HG02588 (cell line): ENCODE results near the gene FLOT2.
"Not testable (repeated sequence)": the region's sequence is repeated elsewhere in the genome, so short reads cannot be mapped to it uniquely, and the experiment has no call there.

Experiments
- ATAC-seq: cut with Tn5 transposase; IDR thresholded peaks from one replicate; pipeline ENCODE4 v1.9.1; 2021; ENCODE audit warnings: mild to moderate bottlenecking, moderate library complexity; ENCODE audit not compliant: unreplicated experiment

The FLOT2 gene

DNA sequence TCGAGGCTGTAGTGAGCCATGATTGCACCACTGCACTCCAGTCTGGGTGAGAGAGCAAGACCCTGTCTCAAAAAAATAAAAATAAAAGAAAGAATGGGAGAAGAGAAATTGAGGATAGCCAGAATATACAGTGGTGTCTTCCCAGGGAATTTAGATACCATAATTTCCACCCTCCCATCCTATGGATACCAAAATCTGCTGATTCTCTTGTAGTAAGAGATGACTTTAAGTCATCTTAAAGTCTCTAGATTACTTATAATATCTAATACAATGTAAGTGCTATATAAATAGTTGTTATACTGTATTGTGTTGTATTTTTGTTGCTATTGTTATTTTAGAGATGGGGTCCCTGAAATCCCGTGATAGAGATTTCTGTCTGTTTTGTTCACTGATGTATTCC, 44.2 kb downstream of the FLOT2 start:
- ATAC-seq: no peak

DNA sequence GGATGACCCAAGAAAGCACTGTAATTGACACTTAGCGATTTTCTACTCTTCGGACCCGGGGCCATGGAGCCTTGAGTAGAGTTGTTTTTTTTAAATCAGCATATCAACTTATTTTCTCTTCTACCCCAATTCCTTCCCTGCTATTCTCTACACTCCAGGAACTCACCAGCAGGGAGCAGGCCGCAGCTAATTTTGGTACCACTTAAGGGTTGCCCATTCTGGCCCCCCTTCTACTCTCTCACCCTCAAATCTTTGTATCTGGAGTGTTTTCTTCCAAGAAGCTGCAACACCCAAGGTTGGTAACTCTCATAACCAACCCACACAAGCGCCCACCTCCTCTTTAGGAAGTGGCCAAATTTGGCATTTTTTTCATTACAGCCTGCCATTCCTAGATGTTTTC, 48.3 kb downstream of the FLOT2 start:
- ATAC-seq: no peak

DNA sequence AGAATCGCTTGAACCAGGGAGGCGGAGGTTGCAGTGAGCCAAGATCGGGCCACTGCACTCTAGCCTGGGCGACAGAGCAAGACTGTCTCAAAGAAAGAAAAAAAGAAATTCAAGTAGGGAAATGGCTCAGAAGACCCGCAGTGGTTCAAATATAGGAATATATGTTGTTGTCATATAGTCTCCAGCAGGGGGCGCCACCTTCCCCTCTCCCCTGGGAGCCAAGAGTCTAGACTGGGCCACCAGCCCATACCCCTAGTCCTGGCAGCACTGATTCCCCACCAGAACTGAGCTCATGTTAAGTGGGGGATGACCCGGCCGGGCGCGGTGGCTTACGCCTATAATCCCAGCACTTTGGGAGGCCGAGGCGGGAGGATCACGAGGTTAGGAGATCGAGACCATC, 48.9 kb downstream of the FLOT2 start:
- not testable (repeated sequence) for ATAC-seq

DNA sequence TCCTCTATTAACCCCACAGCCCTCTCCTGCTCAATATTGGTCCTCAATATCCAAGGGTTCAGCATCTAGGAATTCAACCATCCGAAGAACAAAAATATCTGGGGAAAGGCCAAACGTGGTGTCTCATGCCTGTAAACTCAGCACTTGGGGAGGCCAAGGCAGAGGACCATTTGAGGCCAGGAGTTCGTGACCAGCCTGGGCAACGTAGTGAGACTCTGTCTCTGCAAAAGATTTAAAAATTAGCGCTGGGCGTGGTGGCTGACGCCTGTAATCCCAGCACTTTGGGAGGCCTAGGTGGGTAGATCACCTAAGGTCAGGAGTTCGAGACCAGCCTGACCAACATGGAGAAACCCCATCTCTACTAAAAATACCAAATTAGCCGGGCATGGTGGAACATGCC, 50.8 kb downstream of the FLOT2 start:
- not testable (repeated sequence) for ATAC-seq

DNA sequence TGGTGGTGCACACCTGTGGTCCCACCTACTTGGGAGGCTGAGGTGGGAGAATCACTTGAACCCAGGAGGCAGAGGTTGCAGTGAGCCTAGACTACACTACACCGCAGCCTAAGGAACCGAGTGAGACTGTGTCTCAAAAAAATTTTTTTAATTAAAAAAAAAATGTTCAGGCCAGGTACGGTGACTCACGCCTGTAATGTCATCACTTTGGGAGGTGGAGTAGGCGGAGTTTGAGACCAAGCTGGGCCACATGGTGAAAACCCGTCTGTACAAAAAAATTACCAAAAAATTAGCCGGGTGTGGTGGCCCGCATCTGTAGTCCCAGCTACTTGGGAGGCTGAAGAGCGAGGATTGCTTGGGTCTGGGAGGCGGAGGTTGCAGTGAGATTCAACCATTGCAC, 51.3 kb downstream of the FLOT2 start:
- no peak for ATAC-seq

DNA sequence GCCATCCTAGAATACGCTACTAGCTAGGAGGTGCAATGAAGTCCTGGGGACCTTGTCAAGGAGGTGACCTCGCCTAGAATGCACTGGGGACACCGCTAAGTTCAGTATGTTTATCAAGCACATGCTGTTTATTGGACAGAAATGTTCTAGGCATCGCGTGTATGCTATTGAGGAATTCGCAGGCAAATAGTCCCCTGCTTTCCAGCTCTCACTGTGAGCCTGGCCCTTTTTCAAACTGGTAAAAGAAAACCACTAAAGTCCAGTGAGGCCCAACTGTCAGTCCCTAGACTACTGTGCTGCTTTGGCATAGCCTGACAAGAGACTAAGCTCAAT, 53.8 kb downstream of the FLOT2 start:
- ATAC-seq: no peak

DNA sequence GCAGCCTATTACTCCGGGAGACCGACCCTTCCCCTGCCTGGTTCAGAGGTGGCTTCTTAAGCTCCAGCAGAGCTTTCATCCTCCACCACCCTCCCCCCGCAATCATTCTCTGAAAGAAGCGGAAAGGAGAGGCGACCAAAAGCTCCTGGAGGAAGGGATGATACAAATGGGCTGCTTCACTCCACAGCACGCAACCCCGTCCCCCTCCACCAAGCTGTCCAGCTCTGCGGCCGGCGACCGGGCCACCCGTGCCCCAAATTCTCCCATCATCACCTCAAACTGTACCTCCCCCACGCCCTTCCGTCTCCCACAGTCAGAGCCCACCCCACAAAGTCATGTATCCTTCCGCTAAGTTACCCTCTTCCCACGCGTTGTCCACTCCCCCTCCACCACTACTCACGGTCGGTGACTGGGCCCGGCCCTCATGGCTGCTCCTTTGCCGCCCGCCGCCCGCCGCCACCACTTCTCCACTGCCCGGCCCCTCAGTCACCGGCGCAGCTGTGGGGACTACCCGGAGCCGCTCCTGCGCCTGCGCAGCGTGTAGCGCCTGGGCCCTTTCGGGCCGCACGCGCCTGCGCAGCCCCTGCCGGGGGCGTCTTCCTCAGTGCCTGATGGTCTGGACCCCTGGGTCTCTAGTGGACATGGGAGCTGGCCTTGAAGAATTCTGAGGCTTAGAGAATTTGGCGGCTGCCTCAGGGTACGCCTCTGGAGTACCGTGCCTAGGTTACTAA, 55.1 kb downstream of the FLOT2 start, which contains the start of gene FAM222B:
Gene FAM222B (minus strand): TSS at position 509 of the 731 bp plus-strand sequence. CDS start 76,123 bp downstream, outside the sequence.
- peak; percentile 85 for ATAC-seq

DNA sequence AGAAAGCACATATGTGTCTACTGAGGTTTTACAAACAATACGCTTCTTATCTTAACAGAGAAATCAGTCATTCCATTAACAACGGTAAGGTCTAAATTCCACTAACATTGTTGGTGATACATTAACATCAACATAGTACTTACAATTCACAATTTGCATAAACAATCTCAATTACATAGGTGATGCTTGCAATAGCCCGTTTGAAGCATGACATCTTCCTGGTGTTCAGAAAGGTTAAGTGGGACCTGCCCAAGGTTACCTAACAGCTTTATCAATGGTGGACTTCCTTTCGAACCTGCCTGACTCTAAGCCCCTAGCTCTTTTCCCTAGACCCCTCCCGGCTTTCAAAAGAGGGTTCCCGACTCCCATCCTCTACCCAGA, 55.6 kb downstream of the FLOT2 start:
- ATAC-seq: no peak

DNA sequence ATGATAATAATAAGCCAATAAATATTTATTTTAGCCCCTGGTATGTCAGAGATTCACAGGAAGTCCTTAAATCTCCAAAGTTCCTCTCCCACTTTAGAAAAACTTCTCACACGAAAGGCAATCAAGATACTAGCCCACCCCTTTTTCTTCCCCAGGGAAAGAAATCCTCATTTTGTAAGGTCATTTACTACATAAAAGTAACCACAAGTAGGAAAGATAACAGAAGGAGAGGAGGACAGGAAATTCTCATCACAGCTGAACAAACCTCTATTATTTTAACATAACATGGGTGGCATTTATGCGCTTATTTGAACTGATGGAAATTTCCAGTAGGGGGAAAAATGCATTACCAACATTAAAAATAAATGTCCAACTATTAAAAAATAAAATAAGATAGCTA, 58.3 kb downstream of the FLOT2 start:
- ATAC-seq: no peak

DNA sequence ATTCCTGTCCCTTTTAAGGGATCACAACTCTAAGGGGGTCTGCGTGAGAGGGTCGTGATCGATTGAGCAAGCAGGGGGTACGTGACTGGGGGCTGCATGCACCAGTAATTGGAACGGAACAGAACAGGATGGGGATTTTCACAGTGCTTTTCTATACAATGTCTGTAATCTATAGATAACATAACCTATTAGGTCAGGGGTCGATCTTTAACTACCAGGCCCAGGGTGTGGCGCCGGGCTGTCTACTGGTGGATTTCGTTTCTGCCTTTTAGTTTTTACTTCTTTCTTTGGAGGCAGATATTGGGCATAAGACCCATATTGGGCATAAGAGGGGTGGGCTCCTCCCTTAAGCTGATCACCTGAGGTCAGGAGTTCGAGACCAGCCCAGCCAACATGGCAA, 61.0 kb downstream of the FLOT2 start:
- ATAC-seq: not testable (repeated sequence)

DNA sequence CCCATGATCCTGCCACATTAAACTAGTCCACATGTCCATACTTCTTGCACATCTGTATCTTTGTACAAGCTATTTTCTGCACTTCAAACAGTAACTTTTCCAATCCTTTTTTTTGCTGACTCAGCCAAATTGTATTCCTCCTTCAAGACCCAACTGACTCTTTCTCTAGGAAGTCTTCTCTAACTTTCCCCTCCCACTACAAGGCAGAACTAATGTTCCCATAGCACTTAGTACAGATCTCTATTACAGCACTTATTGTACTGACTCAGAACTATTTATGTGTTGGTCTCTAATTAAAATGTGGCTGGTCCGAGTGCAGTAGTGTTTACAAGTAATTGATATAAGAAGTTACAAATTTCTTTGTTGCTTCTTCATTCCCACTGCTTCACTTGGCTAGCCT, 63.1 kb downstream of the FLOT2 start:
- no peak for ATAC-seq
